ENCODE data around the gene SPECC1L.

- no peak for TF ChIP-seq CTCF (IDR thresholded peaks at IDR 0.05)
- no peak for TF ChIP-seq POLR2AphosphoS5 (IDR thresholded peaks at IDR 0.05)
- no peak for TF ChIP-seq POLR2A (IDR thresholded peaks at IDR 0.05)
- no peak for TF ChIP-seq EP300 (IDR thresholded peaks at IDR 0.05)
Measured at GRCh38 chr22:24380220-24380904, 109.7 kb downstream of the SPECC1L start.

All from upper lobe of left lung (tissue), 4 donors.